Astrocyte (in vitro differentiated cells and primary cell): ENCODE results near the gene ZSCAN10. TPM values are rescaled to one million over a fixed set of nuclear protein-coding genes. Genes with fewer than 3 reads are reported as not detected.
"Not testable (repeated sequence)": the region's sequence is repeated elsewhere in the genome, so short reads cannot be mapped to it uniquely, and the experiment has no call there.

Experiments
- DNase-seq: peaks from one replicate; pipeline ENCODE4 v3.0.0-alpha.2; 2010; ENCODE audit warnings: low read depth
- FAIRE-seq: peaks from 2 replicates; lab custom pipeline; 2011; peaks lifted over from hg19 to GRCh38; lab: Jason Lieb, UNC
- H2AFZ ChIP-seq: 2 replicates; pipeline ENCODE4 v1.6.0; 2012; ENCODE audit warnings: low read depth, low read length, inconsistent platforms
- H3K27ac ChIP-seq: 2 replicates; pipeline ENCODE4 v1.5.1; 2011; ENCODE audit warnings: low read depth, low read length, inconsistent platforms
- H3K27me3 ChIP-seq: 2 replicates; pipeline ENCODE4 v1.6.0; 2011; ENCODE audit warnings: low read length, inconsistent platforms; ENCODE audit not compliant: insufficient read depth
- H3K36me3 ChIP-seq: 2 replicates; pipeline ENCODE4 v1.5.1; 2011; ENCODE audit warnings: low read length, inconsistent platforms; ENCODE audit not compliant: insufficient read depth
- H3K4me1 ChIP-seq: 2 replicates; pipeline ENCODE4 v1.5.1; 2011; ENCODE audit warnings: low read length, inconsistent platforms; ENCODE audit not compliant: insufficient read depth
- H3K4me2 ChIP-seq: 2 replicates; pipeline ENCODE4 v1.6.0; 2012; ENCODE audit warnings: low read length, inconsistent platforms
- H3K4me3 ChIP-seq: 2 replicates; pipeline ENCODE4 v1.5.1; 2011; ENCODE audit warnings: low read depth, mild to moderate bottlenecking, low read length, inconsistent platforms; ENCODE audit not compliant: insufficient read depth
- H3K79me2 ChIP-seq: 2 replicates; pipeline ENCODE4 v1.6.0; 2012; ENCODE audit warnings: mild to moderate bottlenecking, low read length, inconsistent platforms; ENCODE audit not compliant: insufficient read depth
- H3K9ac ChIP-seq: 2 replicates; pipeline ENCODE4 v1.6.0; 2012; ENCODE audit warnings: mild to moderate bottlenecking, low read length, inconsistent platforms
- H3K9me3 ChIP-seq: 2 replicates; pipeline ENCODE4 v1.5.1; 2012; ENCODE audit warnings: low read depth, mild to moderate bottlenecking, low read length, inconsistent platforms; ENCODE audit not compliant: insufficient read depth
- H4K20me1 ChIP-seq: 2 replicates; pipeline ENCODE4 v1.6.0; 2012; ENCODE audit warnings: low read length, inconsistent platforms; ENCODE audit not compliant: insufficient read depth
- H3K27ac Mint-ChIP-seq: one replicate; pipeline ENCODE4 v1.8.0; 2021; ENCODE audit warnings: mild to moderate bottlenecking, mixed read lengths; ENCODE audit not compliant: unreplicated experiment
- H3K27me3 Mint-ChIP-seq: one replicate; pipeline ENCODE4 v1.8.0; 2021; ENCODE audit warnings: low read depth, mixed read lengths; ENCODE audit not compliant: unreplicated experiment
- H3K36me3 Mint-ChIP-seq: one replicate; pipeline ENCODE4 v1.8.0; 2021; ENCODE audit warnings: low read depth, mixed read lengths; ENCODE audit not compliant: unreplicated experiment
- H3K4me1 Mint-ChIP-seq: one replicate; pipeline ENCODE4 v1.8.0; 2021; ENCODE audit warnings: low read depth, mixed read lengths; ENCODE audit not compliant: unreplicated experiment
- H3K4me3 Mint-ChIP-seq: one replicate; pipeline ENCODE4 v1.8.0; 2021; ENCODE audit warnings: mild to moderate bottlenecking, moderate library complexity, mixed read lengths; ENCODE audit not compliant: unreplicated experiment
- H3K9me3 Mint-ChIP-seq: one replicate; pipeline ENCODE4 v1.8.0; 2021; ENCODE audit warnings: mild to moderate bottlenecking, mixed read lengths; ENCODE audit not compliant: unreplicated experiment
- EZH2 ChIP-seq: IDR thresholded peaks from 2 replicates; pipeline ENCODE4 v1.6.1; 2012; ENCODE audit warnings: mild to moderate bottlenecking, low read length, inconsistent platforms; ENCODE audit not compliant: insufficient read depth
- total RNA-seq: library from RNA; stranded (reverse); gene quantifications from 2 replicates; pipeline ENCODE4 v1.2.1, GENCODE V29; 2021
- TF ChIP-seq, protein P1 (sequence below): IDR thresholded peaks from 2 replicates; pipeline ENCODE4 v1.5.1; 2011; ENCODE audit warnings: low read depth, mild to moderate bottlenecking, inconsistent platforms, low read length, moderate library complexity; ENCODE audit not compliant: insufficient read depth

Gene ZSCAN10
- total RNA-seq, 1 donor from 2014 or later = 0.25 TPM

DNA sequence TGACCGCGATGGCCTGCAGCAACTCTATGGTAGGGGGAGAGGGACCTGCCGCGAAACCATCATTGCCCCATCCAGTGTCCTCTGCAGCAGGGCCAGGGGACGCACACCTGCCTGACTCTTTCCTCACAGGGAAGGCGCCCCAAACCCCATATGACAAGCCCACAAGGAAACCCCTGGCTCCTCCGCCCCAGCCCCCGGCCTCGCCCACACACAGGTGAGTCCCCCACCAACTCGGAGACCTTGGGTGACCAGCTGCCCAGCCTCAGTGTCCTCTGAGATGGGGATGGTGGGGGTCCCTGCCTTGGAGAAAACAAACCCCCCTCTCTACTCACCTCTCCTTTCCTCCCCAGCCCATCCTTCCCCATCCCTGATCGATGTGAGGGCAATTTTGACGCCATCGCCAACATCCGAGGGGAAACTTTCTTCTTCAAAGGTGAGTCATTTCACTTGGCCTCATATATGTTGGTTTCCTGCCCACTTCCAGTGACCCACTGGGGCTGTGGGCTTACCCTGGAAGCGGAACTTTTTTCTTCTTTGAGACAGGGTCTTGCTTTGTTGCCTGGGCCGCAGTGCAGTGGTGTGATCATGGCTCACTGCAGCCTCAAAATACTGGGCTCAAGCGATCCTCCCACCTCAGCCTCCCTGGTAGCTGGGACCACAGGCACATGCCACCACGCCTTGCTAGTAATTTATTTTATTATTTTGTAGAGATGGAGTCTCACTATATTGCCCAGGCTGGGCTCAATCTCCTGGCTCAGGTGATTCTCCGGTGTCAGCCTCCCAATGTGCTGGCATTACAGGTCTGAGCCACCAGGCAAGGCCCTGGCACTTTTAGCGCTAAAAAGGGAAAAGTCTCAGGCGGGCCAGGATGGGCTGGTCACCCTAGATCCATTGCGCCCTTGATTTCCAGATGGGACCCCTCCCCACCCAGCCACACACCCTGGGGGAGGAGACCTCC is 41.6 kb downstream of the ZSCAN10 start:
- Histone ChIP-seq H3K4me3 (peak overlapping the region; percentile 73), H3K4me1 (peaks cover 10% of the 10 kb centered on the region), H3K27me3 (no peaks in the 10 kb centered on the region), H2AFZ (no peak overlapping the region), H3K9ac (no peak overlapping the region), H3K36me3 (no peaks in the 10 kb centered on the region), H3K4me2 (peak overlapping the region; percentile 93), H3K27ac (no peak overlapping the region), H4K20me1 (peaks cover 3% of the 10 kb centered on the region), H3K9me3 (no peaks in the 10 kb centered on the region), H3K79me2 (no peaks in the 10 kb centered on the region)
- DNase-seq (no peak), FAIRE-seq (no peak)
- Mint-ChIP-seq H3K27me3 (peaks cover 6% of the 10 kb centered on the region), H3K4me1 (no peaks in the 10 kb centered on the region), H3K4me3 (peak overlapping the region; percentile 66), H3K9me3 (peaks cover 3% of the 10 kb centered on the region), H3K36me3 (peaks cover 10% of the 10 kb centered on the region), H3K27ac (no peak overlapping the region)
- TF ChIP-seq, protein P1, sequence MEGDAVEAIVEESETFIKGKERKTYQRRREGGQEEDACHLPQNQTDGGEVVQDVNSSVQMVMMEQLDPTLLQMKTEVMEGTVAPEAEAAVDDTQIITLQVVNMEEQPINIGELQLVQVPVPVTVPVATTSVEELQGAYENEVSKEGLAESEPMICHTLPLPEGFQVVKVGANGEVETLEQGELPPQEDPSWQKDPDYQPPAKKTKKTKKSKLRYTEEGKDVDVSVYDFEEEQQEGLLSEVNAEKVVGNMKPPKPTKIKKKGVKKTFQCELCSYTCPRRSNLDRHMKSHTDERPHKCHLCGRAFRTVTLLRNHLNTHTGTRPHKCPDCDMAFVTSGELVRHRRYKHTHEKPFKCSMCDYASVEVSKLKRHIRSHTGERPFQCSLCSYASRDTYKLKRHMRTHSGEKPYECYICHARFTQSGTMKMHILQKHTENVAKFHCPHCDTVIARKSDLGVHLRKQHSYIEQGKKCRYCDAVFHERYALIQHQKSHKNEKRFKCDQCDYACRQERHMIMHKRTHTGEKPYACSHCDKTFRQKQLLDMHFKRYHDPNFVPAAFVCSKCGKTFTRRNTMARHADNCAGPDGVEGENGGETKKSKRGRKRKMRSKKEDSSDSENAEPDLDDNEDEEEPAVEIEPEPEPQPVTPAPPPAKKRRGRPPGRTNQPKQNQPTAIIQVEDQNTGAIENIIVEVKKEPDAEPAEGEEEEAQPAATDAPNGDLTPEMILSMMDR = no peak
- no peak for TF ChIP-seq EZH2

DNA sequence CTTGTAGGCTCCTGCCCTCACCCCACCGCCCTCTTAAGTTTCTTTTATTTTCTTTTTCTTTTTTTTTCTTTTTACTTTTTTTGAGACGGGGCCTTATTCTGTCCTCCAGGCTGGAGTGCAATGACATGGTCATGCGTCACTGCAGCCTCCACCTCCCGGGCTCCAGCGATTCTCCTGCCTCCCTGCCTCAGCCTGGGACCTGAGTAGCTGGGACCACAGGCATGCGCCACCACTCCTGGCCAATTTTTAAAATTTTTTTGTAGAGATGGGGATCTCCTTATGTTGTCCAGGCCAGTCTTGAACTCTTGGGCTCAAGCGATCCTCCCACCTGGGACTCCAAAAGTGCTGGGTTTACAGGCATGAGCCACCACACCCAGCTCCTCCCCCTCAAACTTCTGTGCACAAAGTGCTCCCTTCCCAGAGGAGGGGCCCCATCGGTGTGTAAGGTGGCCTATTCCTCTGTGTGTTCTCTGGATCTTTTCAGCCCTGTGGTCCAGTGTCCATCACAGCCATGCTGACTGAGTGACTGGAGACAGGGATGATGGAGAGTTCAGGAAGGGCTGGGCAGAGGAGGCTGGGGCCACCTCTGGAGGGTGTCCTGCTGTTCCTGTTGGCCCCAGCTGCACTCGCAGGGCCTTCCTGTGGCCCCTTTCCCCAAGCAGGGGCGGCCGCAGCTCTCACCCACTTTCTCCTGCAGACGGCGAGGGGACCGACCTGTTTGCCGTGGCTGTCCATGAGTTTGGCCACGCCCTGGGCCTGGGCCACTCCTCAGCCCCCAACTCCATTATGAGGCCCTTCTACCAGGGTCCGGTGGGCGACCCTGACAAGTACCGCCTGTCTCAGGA is 42.5 kb downstream of the ZSCAN10 start:
- no peaks in the 10 kb centered on the region for H3K27me3 ChIP-seq
- Mint-ChIP-seq H3K9me3 (peaks cover 3% of the 10 kb centered on the region), H3K4me1 (no peaks in the 10 kb centered on the region), H3K36me3 (peaks cover 10% of the 10 kb centered on the region), H3K27me3 (peaks cover 10% of the 10 kb centered on the region), H3K4me3 (no peak overlapping the region), H3K27ac (no peak overlapping the region)
- DNase-seq (no peak), FAIRE-seq (no peak)
- peaks cover 10% of the 10 kb centered on the region for H3K4me1 ChIP-seq
- H3K27ac ChIP-seq = no peak overlapping the region
- H2AFZ ChIP-seq = no peak overlapping the region
- no peaks in the 10 kb centered on the region for H3K9me3 ChIP-seq
- H3K36me3 ChIP-seq = no peaks in the 10 kb centered on the region
- TF ChIP-seq, protein P1 = no peak
- no peak for TF ChIP-seq EZH2
- H4K20me1 ChIP-seq = peaks cover 3% of the 10 kb centered on the region
- no peaks in the 10 kb centered on the region for H3K79me2 ChIP-seq
- H3K9ac ChIP-seq = no peak overlapping the region
- no peak overlapping the region for H3K4me3 ChIP-seq
- H3K4me2 ChIP-seq = no peak overlapping the region

DNA sequence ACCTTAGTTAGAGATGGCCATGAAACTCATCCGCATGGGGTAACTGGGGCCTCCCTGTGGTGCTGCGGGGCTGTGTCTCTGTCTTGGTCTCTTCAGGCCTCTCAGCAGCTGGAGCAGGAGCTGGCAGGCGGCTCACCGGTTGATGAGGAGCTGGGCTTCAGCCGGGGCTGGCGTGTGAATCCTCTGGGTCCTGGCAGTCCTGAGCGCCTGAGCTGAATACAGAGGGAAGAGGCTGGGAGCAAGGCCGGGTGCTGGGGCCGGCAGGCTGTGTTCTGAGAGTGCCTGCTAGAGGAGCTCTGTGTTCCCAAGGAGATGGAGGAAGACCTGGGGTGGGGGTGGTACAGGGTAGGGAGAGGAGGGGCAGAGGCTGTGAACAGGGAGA is 43.4 kb downstream of the ZSCAN10 start:
- not testable (repeated sequence) for H3K9me3 Mint-ChIP-seq, H3K4me3 Mint-ChIP-seq, H3K9me3 ChIP-seq, H3K9ac ChIP-seq, H3K27me3 ChIP-seq, H3K27ac ChIP-seq, H3K4me3 ChIP-seq, H3K36me3 ChIP-seq, H3K36me3 Mint-ChIP-seq, H2AFZ ChIP-seq, H3K4me1 ChIP-seq, H3K4me1 Mint-ChIP-seq, H3K79me2 ChIP-seq, FAIRE-seq, H3K27ac Mint-ChIP-seq, H4K20me1 ChIP-seq, H3K4me2 ChIP-seq, DNase-seq
- peaks cover 11% of the 10 kb centered on the region for H3K27me3 Mint-ChIP-seq
